ENCODE data around the gene SRF.
"Not testable (repeated sequence)": the region's sequence is repeated elsewhere in the genome, so short reads cannot be mapped to it uniquely, and the experiment has no call there.

- TF ChIP-seq EZH2, CTCF, EZH2phosphoT487 (IDR thresholded peaks at IDR 0.05): not testable (repeated sequence)
Observed at GRCh38 chr6:43131379-43131778, 39.7 kb upstream of the SRF start.
